22Rv1 (cell line): ENCODE measurements around the gene ATP5ME.

ENCODE experiments used
- ZFX ChIP-seq: fragments of 450-650 bp; IDR thresholded peaks from 2 replicates; pipeline ENCODE4 v1.6.1; 2017; ENCODE audit warnings: antibody characterized with exemption, borderline replicate concordance
- TF ChIP-seq, protein P1 (sequence below): fragments of 450-650 bp; IDR thresholded peaks from 2 replicates; pipeline ENCODE4 v1.5.1; 2017; ENCODE audit warnings: mild to moderate bottlenecking

DNA sequence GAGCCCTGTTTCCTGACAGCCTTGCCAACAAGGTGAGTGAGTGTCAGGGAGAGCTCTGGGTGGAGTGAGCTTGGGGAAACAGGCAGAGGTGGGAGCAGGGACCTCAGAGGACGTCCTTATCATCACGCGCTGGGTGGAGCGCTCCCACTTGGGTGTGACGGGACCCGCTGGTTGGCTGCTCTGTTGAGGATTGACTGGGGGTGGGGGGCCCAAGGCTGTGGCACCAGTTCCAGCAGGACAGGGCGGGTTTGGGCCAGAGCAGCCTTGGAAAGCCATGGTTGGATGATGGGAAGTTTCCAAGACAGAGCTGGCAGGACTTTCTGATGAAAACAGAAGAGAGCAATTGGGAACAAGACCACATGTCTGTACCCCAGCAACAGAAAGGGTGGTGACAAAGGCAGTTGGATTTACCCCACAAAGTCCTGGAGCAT is 28.6 kb upstream of the ATP5ME start:
- TF ChIP-seq, protein P1, sequence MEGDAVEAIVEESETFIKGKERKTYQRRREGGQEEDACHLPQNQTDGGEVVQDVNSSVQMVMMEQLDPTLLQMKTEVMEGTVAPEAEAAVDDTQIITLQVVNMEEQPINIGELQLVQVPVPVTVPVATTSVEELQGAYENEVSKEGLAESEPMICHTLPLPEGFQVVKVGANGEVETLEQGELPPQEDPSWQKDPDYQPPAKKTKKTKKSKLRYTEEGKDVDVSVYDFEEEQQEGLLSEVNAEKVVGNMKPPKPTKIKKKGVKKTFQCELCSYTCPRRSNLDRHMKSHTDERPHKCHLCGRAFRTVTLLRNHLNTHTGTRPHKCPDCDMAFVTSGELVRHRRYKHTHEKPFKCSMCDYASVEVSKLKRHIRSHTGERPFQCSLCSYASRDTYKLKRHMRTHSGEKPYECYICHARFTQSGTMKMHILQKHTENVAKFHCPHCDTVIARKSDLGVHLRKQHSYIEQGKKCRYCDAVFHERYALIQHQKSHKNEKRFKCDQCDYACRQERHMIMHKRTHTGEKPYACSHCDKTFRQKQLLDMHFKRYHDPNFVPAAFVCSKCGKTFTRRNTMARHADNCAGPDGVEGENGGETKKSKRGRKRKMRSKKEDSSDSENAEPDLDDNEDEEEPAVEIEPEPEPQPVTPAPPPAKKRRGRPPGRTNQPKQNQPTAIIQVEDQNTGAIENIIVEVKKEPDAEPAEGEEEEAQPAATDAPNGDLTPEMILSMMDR = no peak
- no peak for TF ChIP-seq ZFX
